GM18505 (cell line): ENCODE results near the gene RPS29.

Experiments
- ATAC-seq: cut with Tn5 transposase; IDR thresholded peaks from one replicate; pipeline ENCODE4 v1.9.1; 2021; ENCODE audit not compliant: unreplicated experiment
- POLR2A ChIP-seq: IDR thresholded peaks from 4 replicates; pipeline ENCODE4 v1.6.1; 2011; ENCODE audit warnings: borderline replicate concordance; ENCODE audit not compliant: insufficient read depth, insufficient read length; ENCODE audit errors: extremely low read depth

Gene RPS29

GRCh38 chr14:49617852-49618519, 31.8 kb upstream of the RPS29 start:
- no peak for ATAC-seq
- no peak for TF ChIP-seq POLR2A

DNA sequence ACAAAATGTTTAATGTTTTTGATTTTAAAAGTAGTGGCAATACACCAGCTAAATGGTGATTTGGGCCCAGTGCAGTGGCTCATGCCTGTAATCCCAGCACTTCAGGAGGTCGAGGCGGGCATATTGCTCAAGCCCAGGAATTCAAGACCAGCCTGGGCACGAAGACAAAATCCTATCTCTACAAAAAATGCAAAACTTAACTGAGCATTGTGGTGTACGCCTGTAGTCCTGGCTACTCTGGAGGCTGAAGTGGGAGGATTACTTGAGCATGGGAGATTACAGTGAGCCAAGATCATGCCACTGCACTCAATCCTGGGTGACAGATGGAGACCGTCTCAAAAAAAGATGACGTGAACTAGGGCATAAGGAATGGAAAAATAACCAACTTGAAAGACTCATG, 29.6 kb upstream of the RPS29 start:
- ATAC-seq: no peak
- TF ChIP-seq POLR2A: no peak

DNA sequence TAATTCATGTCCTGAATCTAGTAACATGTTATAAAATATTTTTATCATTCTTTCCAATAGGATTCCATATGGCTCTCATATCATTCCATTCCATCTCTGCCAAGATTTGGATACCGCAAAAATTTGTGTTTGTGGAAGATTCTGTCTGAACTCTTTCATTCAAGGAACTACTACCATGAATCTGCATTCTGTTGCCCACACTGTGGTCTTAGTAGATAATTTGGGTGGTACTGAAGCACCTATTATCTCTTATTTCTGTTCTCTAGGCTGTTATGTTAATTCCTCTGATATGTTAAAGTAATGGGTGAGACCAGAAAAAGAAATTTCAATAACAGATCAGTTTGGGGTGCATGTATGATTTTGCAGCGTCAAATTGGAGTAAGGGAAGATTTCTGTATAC, 28.0 kb upstream of the RPS29 start:
- TF ChIP-seq POLR2A: no peak
- no peak for ATAC-seq

DNA sequence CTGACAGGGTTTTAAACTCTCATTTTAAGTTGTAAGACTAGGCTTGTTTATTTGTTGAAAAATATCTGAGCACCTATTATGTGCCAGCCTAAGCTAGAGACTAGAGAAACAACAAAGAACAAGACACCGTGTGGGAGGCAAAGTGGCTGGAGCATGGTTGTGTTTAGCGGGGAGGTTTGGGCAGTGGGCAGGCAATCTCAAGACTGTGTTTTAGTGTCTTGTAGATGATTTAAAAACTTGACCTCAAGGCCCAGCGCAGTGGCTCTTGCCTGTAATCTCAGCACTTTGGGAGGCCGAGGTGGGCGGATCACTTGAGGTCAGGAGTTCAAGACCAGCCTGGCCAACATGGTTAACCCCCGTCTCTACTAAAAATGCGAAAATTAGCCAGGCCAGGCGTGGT, 26.5 kb upstream of the RPS29 start:
- no peak for ATAC-seq
- no peak for TF ChIP-seq POLR2A

DNA sequence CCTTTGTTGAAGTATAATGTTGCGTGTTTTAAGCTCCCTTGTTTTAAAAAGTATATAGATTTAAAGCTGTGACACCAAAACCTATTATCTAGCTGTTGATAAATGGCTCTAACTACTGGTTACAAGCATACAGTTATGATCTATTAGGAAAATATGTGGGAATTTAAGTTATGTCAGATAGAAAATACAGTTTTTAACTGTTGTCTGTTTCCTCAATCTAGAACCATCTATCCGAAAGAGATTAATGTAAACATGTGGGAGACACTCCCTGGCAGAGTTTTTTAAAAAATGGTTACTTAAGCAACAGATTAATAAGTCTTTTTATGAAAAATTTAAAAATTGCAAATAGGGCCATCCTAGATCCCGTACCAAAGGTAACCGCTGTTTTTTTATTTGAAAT, 26.1 kb upstream of the RPS29 start:
- ATAC-seq: no peak
- no peak for TF ChIP-seq POLR2A

DNA sequence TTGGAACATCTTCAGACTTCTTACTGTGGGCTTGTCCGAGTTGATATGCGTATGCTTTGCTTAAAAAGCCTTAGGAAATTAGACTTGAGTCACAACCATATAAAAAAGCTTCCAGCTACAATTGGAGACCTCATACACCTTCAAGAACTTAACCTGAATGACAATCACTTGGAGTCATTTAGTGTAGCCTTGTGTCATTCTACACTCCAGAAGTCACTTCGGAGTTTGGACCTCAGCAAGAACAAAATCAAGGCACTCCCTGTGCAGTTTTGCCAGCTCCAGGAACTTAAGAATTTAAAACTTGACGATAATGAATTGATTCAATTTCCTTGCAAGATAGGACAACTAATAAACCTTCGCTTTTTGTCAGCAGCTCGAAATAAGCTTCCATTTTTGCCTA, 21.4 kb upstream of the RPS29 start:
- ATAC-seq: no peak
- no peak for TF ChIP-seq POLR2A

DNA sequence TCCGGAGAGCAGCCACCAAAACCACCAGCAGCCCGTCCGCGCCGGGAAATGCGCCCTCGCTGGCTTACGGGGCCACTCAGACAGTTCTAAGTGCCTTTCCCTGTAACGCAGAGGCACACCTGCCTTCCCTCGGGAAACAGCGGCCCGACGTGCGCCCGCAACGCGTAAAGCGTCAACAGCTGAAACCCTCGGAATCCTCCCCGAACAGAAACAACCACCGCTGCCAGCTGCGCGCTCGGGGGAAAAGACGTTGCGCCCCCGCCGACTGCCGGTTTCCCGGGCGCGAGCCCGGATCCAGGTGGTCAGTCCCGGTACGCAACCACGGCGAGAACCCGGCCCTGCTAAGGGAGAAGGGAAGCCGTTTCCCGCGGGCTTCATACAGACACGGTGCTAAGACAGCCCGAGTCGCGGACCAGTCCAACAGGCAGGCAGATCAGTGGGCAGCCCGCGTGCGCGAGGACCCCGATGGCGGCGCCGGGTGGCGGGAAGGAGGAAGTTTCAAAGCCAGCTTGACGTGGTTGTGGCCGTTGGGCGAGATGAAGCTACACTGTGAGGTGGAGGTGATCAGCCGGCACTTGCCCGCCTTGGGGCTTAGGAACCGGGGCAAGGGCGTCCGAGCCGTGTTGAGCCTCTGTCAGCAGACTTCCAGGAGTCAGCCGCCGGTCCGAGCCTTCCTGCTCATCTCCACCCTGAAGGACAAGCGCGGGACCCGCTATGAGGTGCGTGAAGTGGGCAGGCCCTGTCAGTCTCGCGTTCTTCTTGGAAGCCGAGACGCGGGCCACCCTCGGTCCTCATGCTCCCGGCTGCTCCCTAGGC, 12.5 kb upstream of the RPS29 start, which contains the start of gene LRR1:
TSS of gene LRR1 (plus strand) at position 456 of the 816 bp plus-strand sequence. CDS start at position 537, 81 bp downstream.
- peak; percentile 53 for ATAC-seq
- TF ChIP-seq POLR2A: peak; percentile 87

GRCh38 chr14:49598189-49598484, 12.0 kb upstream of the RPS29 start:
- TF ChIP-seq POLR2A: no peak
- ATAC-seq: no peak

GRCh38 chr14:49594347-49595091, 8.3 kb upstream of the RPS29 start:
- no peak for ATAC-seq

DNA sequence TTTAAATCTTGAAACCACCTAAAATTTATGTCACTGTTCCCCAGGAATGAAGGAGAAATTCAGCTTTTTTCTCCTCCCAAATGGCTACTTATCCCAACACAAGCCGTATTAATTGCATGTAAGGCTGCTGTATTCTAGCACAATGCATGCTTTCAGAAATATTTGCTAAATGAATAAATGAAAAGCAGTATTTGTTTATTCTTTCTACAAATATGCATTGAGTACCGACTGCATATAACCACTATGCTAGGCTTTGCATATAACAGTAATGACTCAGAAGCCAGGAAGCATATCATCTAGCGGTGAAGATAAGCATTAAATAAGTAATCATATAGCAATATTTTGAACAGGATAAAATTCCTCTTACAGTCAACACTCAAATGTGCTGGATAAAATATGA, 6.8 kb upstream of the RPS29 start:
- TF ChIP-seq POLR2A: no peak
- ATAC-seq: no peak

More at GRCh38 chr14:49594347-49595091, 8.3 kb upstream of the RPS29 start:
- no peak for TF ChIP-seq POLR2A

GRCh38 chr14:49589387-49589786, 3.2 kb upstream of the RPS29 start:
- TF ChIP-seq POLR2A: no peak
- no peak for ATAC-seq

DNA sequence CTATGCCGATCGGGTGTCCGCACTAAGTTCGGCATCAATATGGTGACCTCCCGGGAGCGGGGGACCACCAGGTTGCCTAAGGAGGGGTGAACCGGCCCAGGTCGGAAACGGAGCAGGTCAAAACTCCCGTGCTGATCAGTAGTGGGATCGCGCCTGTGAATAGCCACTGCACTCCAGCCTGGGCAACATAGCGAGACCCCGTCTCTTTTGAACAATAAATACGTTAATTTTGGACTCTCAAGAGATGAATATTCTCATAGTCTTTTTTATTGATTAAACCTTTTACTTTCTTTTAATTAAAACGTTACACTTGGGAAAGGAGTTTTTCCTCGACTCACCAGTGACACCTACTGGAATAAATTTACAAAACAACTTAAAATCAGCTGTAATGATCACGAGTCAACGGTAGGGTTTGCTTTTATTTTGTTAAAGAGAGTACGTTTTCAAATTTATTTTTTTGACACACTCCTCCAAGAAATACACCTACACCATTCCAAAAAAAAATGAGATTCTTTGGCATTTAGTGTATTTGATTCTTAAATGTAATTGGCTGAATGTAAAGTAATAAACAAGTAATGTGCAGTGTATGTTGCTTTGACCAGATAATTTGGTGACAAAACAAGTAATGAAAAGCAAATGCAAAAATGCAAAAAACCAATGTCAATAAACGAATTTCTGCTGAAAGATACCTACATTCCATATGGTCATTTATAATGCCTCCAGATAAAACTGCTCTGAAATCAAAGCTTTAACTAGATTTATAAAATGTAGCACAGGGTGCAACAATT, 687 bp upstream of the RPS29 start:
- TF ChIP-seq POLR2A: no peak
- peak; percentile 35 for ATAC-seq
